Right ventricle myocardium superior (tissue), 1 donor: ENCODE measurements around the gene KRT6B. TPM values are rescaled to one million over a fixed set of nuclear protein-coding genes. Genes with fewer than 3 reads are reported as not detected.
A peak's percentile ranks its signal among the peaks of the same experiment; 100 is the strongest.

Source experiments
- ATAC-seq: fragments of 200-7000 bp; cut with Tn5 transposase; one replicate; pipeline ENCODE4 v1.9.1; 2020; ENCODE audit warnings: mild to moderate bottlenecking; ENCODE audit not compliant: poor library complexity
- DNase-seq: peaks from one replicate; pipeline ENCODE4 v3.0.0-alpha.2; 2020
- intact Hi-C: fragments of 100-400 bp; cut with DNase I; formaldehyde crosslinking; loops from one replicate; pipeline ENCODE4 v1.11.2; 2022
- total RNA-seq: library from RNA; stranded (reverse); fragmentation: NEBNext Ultra II Directional; extraction: Animal tissue kit (Norgen Biotek cat#: 25700); gene quantifications from one replicate; pipeline ENCODE4 v1.2.1, GENCODE V29; 2021
- donor health status: DM: no; HTN: yes; CAD: no; lungs with severe emphysema.

Gene KRT6B
- total RNA-seq, 1 donor from 2014 or later = not detected

DNA sequence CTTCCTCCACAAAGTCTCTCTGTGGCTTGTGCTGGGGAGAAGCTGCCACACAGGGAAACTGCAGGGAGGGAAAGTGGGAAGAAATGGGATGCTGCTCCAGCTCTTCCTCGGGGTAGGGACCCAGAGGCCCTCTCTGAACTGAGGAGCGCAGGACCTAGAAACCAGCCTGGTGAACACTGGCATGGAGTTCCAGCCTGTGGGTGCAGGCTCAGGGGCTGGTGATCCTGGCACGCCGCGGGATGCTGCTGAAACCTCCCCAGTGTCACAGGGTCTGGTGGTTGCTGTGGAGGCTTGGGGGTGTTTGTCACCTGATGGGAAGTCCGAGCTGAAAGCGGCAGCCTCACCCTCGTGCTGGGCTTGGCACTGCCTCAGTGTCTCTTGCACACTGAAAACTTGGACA lies 12.5 kb downstream of the KRT6B start:
- DNase-seq (no peak), ATAC-seq (no peak)
- intact Hi-C loops = no loop called here

- intact Hi-C loops = no loop called here
- ATAC-seq (no peak), DNase-seq (no peak)
Observed at GRCh38 chr12:52438305-52439301, 13.3 kb downstream of the KRT6B start.

DNA sequence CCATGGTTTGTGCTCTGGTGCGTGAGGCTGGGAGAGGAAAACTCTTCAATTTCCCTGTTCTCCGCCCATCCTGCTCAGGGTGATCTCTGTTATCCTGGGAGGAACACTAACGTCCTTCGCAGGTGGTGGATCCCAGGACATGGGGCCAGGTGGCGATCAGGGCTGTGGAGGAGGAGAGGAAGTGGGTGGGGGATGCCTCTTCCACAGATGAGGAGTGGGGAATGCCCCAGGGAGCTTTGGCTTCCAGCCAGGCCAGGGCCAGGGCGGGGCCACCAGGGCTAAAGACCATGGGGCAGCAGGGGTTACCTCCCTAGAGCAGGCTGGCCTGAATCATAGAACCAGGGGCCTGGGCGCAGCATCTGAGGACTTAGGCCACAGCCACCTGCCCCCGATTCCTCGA lies 14.4 kb downstream of the KRT6B start:
- no peak for DNase-seq
- no peak for ATAC-seq
- intact Hi-C loops = no loop called here

- no peak for ATAC-seq
- intact Hi-C loops = no loop called here
- DNase-seq = no peak
Observed at GRCh38 chr12:52436828-52437474, 15.0 kb downstream of the KRT6B start.

- intact Hi-C loops = no loop called here
- ATAC-seq (no peak), DNase-seq (no peak)
Observed at GRCh38 chr12:52436000-52436827, 15.7 kb downstream of the KRT6B start.

DNA sequence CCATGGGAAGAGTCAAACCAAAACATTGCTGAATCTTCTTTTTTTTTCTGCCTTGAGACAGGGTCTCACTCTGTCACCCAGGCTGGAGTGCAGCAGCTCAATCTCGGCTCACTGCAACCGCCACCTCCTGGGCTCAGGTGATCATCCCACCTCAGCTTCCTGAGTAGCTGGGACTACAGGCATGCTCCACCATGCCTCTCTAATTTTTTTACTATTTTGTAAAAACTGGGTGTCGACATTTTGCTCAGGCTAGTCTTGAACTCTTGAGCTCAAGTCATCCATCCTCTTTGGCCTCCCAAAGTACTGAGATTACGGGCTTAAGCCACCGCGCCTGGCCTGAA lies 16.3 kb downstream of the KRT6B start:
- intact Hi-C loops = no loop called here
- DNase-seq (no peak), ATAC-seq (no peak)

- no peak for DNase-seq
- ATAC-seq = no peak
- intact Hi-C loops = no loop called here
Observed at GRCh38 chr12:52434760-52435530, 17.0 kb downstream of the KRT6B start.

GRCh38 chr12:52434081-52434733 lies 17.7 kb downstream of the KRT6B start, which contains the start of gene KRT75:
TSS of gene KRT75 (minus strand) at chr12:52434371. CDS start at chr12:52434304, 67 bp downstream.
- ATAC-seq (no peak), DNase-seq (no peak)
- intact Hi-C loops = no loop called here

DNA sequence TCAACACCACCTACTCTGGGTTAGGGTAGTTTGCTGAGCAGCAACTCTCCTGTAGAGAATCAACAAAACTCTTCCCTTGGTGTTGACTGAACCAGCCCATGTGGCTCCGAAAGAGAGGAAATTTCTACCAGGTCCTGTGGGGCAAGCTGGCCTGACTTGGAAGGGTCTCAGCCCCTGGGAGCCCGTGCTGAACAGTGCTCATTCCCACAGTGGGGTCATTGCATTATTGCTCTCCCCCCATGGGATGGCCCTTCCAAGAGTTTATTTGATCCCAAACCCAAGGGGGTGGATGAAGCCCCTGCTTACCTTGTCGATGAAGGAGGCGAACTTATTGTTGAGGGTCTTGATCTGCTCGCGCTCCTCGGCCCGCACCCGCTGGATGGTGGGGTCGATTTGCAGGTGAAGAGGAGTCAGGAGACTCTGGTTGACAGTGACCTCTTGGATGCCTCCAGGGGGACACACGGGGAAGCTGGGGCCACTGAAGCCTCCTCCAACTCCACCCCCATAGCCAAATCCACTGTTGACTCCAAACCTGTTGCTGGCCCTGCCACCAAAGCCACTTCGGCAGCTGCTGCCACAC lies 18.4 kb downstream of the KRT6B start:
- ATAC-seq (no peak), DNase-seq (no peak)
- intact Hi-C loops = no loop called here

GRCh38 chr12:52432559-52433207 lies 19.3 kb downstream of the KRT6B start:
- ATAC-seq (no peak), DNase-seq (no peak)
- intact Hi-C loops = no loop called here

GRCh38 chr12:52428121-52428520 lies 23.8 kb downstream of the KRT6B start:
- ATAC-seq = no peak
- intact Hi-C loops = no loop called here
- no peak for DNase-seq

DNA sequence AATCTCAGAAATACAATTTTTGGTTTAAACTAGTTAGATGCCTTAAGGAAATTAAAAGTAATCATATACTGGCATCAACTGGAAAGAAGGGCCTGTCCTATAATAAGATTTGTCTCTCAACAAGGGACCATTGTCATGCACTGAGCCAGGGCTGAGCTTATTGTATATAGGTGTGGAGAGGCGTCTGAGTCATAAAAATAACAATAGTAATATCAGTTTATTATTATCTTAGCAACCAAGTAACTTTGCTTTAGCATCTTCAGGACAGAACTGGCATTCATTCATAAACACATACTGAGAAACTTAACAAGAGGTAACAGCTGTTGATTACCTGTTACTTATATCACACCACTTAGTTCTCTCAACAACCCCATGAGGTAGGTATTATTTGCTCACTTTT lies 24.9 kb downstream of the KRT6B start:
- intact Hi-C loops = no loop called here
- ATAC-seq (no peak), DNase-seq (no peak)

DNA sequence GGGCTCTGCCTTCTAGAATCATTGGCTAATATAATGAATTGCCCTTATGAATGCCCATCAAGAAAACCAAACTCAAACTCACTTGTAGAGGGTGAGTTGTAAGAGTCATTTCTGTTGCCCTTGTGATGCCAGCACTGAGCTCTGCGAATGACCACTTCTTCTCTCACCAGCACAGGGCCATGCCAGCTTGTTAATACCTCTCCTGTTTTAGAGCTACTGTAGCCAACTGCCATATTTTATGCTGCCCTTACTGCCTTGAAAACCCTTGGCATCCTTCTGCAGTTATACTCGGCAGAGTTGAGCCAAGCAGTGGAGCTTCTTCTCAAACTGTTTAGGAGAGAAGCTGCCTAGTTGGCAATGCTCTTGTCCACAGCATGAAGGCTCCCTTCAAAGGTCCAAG lies 25.9 kb downstream of the KRT6B start:
- ATAC-seq = no peak
- intact Hi-C loops = no loop called here
- DNase-seq = no peak

GRCh38 chr12:52425466-52425865 lies 26.5 kb downstream of the KRT6B start:
- intact Hi-C loops = no loop called here
- ATAC-seq (no peak), DNase-seq (no peak)

DNA sequence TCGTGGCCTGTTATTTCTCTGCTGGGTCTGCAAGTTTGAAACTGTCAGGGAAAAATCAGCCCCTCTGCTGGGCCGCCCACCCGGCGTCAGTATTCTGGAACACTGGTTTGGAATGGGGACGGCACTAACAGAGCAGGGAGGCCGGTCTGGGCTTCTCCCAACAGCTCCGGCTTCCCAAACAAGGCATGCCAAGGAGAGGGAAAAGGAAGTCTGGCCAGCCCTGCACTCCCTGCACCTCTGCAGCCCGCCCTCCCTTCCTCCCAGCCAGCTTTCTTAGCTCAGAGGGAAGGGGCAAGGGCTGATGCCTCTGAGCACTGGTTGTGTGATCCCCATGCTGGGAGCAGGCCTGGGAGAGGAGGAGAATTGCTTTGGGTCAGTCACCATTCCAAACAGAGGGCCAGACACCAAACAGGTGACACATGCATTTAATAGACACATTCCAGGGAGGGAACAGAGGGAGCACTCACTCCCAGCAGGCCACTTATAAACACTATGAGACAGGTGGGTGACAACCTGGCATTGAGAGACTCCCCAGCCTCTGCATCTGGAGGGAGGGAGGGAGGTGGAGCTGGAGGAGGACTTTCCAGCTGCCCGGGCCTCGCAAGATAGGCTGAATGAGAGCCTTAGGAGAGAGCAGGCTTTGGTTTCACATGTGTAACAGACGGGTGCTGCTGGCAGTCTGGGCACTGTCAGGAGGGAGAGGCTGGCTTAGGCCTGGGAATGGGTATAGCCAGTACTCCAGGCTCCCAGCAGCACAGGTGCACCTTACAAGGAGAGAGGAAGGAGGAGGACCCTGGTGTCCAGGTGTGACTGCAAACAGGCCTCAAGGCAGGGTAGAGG lies 28.1 kb downstream of the KRT6B start:
- DNase-seq (no peak), ATAC-seq (peak; percentile 34)
- intact Hi-C loops = no loop called here

DNA sequence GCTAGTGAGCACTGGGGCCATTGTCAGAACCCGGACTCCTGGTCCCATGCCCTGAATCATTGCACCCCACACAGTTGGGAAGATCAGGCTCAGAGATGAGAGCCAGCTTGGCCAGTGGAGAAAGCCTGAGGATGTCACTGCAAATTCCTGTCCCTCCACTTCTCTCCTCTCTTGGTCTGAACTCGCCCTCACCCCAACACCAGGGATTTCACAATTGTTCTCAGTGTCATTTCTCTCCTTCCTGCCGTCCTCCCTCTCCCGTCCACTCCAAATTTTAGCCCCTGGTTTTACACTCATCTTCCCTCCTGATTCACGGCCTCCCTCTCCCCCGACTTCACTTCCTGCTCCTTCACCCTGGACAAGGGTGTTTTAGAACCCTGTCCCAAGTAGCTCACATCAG lies 28.9 kb downstream of the KRT6B start:
- intact Hi-C loops = no loop called here
- ATAC-seq (no peak), DNase-seq (no peak)
